T47D (cell line): ENCODE measurements around the gene CRYBB2.
"Not testable (repeated sequence)": the region's sequence is repeated elsewhere in the genome, so short reads cannot be mapped to it uniquely, and the experiment has no call there.

Experiments
- DNase-seq, 2 experiments: peaks; one replicate each; pipeline versions ENCODE4 v3.0.0 to v3.0.0-alpha.2; 2011 to 2012; ENCODE audit warnings: low read depth in 1 of 2, low spot score in 1 of 2
- JUND ChIP-seq: IDR thresholded peaks from 2 replicates; pipeline ENCODE4 v1.6.1; 2012; ENCODE audit warnings: low read depth
- in situ Hi-C: cut with HindIII; loops from 2 replicates; pipeline ENCODE4 v1.10.0; 2016; ENCODE audit warnings: low sequenced_read_pairs, low pct_unique_long_range_greater_than_20kb

CRYBB2 gene

GRCh38 chr22:25223269-25223850 lies 3.9 kb downstream of the CRYBB2 start:
- no peak for TF ChIP-seq JUND
- in situ Hi-C loops, result no loop called here
- peak in 1 of 2 experiments; percentile 76 for DNase-seq

- in situ Hi-C loops, result no loop called here
- TF ChIP-seq JUND, result no peak
Measured at GRCh38 chr22:25228822-25229221, 9.4 kb downstream of the CRYBB2 start.

GRCh38 chr22:25230760-25231159 lies 11.3 kb downstream of the CRYBB2 start:
- in situ Hi-C loops, DNase-seq: not testable (repeated sequence)

More at GRCh38 chr22:25228822-25229221, 9.4 kb downstream of the CRYBB2 start:
- DNase-seq, result no peak

- in situ Hi-C loops, result no loop called here
- TF ChIP-seq JUND, result no peak
- no peak for DNase-seq
Measured at GRCh38 chr22:25232301-25232700, 12.9 kb downstream of the CRYBB2 start.

- in situ Hi-C loops, DNase-seq: not testable (repeated sequence)
Measured at GRCh38 chr22:25233706-25234105, 14.3 kb downstream of the CRYBB2 start.

- TF ChIP-seq JUND, result no peak
- DNase-seq, result peak; percentile 89 to 97
- in situ Hi-C loops, result no loop called here
Measured at GRCh38 chr22:25235547-25236290, 16.3 kb downstream of the CRYBB2 start.

- no peak for TF ChIP-seq JUND
- DNase-seq, result no peak
- in situ Hi-C loops, result no loop called here
Measured at GRCh38 chr22:25236417-25236816, 17.0 kb downstream of the CRYBB2 start.

GRCh38 chr22:25237503-25237902 lies 18.1 kb downstream of the CRYBB2 start:
- no peak for TF ChIP-seq JUND
- no peak for DNase-seq
- in situ Hi-C loops, result no loop called here

- in situ Hi-C loops, DNase-seq: not testable (repeated sequence)
Measured at GRCh38 chr22:25238058-25238457, 18.6 kb downstream of the CRYBB2 start.

- DNase-seq, result not testable (repeated sequence)
Measured at GRCh38 chr22:25255169-25255568, 35.7 kb downstream of the CRYBB2 start.

GRCh38 chr22:25267567-25267966 lies 48.1 kb downstream of the CRYBB2 start:
- in situ Hi-C loops, result not testable (repeated sequence)

More at GRCh38 chr22:25255169-25255568, 35.7 kb downstream of the CRYBB2 start:
- in situ Hi-C loops, result not testable (repeated sequence)

GRCh38 chr22:25268902-25269301 lies 49.5 kb downstream of the CRYBB2 start:
- DNase-seq, in situ Hi-C loops: not testable (repeated sequence)

More at GRCh38 chr22:25267567-25267966, 48.1 kb downstream of the CRYBB2 start:
- DNase-seq, result not testable (repeated sequence)

- DNase-seq, in situ Hi-C loops: not testable (repeated sequence)
Measured at GRCh38 chr22:25270061-25270460, 50.6 kb downstream of the CRYBB2 start.

- in situ Hi-C loops, DNase-seq: not testable (repeated sequence)
Measured at GRCh38 chr22:25273231-25273630, 53.8 kb downstream of the CRYBB2 start.

GRCh38 chr22:25273928-25274327 lies 54.5 kb downstream of the CRYBB2 start:
- in situ Hi-C loops, DNase-seq: not testable (repeated sequence)

GRCh38 chr22:25280118-25280517 lies 60.7 kb downstream of the CRYBB2 start:
- DNase-seq, in situ Hi-C loops: not testable (repeated sequence)
